ENCODE measurements around the gene RETN.

The RETN gene

DNA sequence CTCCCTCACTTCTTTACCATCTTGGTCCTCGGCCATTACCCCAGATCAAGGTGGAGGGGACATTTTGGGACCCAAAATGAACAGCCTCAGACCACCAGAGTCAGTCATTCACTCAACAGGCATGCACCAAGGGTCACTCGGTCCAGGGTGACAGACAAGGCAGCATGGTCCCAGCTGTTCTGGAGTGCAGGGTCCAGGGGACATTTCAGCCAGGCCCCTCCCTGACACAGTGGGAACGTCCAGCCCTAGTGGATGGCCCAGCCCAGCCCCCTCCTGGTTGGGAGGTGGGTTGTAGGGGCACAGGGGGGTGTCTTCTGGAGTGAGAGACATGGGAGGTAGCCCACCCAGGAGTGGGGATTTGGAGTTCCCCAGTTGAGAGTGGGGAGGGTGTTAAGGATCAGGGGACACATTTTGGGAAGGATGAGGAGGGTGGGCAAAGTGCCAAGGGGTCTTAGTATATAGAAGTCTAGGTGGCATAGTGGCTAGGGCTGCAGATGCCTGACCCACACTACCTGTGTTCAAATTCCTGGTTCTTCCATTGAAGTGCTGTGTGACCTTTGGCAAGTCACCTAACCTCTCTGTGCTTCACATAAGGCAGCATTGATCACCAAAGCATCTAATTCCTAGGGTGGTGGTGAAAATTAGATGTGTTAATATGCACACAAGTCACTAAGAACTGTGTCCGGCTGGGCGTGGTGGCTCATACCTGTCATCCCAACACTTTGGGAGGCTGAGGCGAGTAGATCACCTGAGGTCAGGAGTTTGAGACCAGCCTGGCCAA, 35.6 kb downstream of the RETN start:
- in situ Hi-C loops (cut with HindIII; ENCODE audit: low sequenced_read_pairs) = loop anchor here (25.0 kb wide), 1 partner anchor 158 kb away; the partner anchor contains the start of gene PRR36

- in situ Hi-C loops (cut with HindIII; ENCODE audit: low sequenced_read_pairs) = loop anchor here (25.0 kb wide), 1 partner anchor 157 kb away; the partner anchor contains the start of gene PRR36
Measured at GRCh38 chr19:7705387-7706187, 36.7 kb downstream of the RETN start.

DNA sequence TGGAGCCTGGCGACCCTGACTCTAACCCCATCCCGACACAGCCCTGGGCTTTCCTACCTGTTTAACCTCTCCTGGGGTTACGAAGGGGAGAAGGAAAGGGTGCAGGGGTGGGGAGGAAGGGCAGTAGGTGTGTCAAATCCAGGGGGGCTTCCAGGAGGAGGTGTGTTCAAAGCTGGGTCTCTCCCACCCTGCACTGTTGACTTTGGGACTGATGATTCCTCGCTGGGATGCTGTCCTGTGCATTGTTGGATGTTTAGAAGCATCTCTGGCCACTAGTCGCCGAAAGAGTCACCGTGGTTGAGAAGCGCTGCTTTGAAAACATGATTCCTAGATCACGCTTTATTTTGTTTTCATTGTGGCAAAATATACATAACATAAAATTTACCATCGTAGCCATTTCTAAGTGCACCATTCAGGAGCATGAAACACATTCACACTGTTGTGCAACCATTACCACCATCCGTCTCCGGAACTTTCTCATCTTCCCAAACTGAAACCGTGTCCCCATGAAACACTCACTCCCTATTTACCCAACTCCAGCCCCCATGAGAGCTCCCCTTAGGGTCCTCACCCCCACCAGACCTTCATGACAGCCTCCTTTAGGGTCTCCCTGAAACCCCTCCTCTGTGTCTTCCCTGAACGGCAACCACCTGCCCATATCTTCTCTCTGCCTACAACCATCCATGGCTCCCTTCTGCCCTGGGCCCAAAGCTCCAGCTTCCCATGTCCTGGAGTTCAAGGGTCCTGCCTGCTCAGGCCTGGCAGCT, 37.5 kb downstream of the RETN start:
- in situ Hi-C loops (cut with HindIII; ENCODE audit: low sequenced_read_pairs) = loop anchor here (25.0 kb wide), 1 partner anchor 156 kb away; the partner anchor contains the start of gene PRR36

- in situ Hi-C loops (cut with HindIII; ENCODE audit: low sequenced_read_pairs) = loop anchor here (25.0 kb wide), 1 partner anchor 155 kb away; the partner anchor contains the start of gene PRR36
Measured at GRCh38 chr19:7706955-7707456, 38.2 kb downstream of the RETN start.

DNA sequence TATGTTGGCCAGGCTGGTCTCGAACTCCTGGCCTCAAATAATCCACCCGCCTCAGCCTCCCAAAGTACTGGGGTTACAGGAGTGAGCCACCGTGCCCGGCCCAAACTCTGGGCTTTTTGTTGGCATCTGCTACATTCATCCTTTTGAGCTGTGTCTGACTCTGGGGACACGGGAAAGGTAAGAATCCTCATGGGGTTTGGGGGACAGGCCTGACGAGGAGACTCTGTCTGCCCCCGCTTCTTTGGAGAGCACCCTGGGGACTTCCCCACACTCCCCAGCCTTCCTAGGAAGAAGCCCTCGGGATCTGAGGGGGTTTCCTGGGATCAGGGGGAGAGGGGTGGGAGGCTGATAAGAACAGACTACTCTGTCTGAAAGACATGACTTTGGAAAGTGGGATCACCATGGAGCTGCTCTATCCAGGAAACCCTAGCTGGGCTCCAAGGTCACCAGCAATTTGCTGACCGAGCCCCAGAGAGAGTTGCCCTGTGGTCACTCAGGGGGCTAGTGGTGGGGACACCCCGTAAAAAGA, 41.1 kb downstream of the RETN start:
- in situ Hi-C loops (cut with HindIII; ENCODE audit: low sequenced_read_pairs) = loop anchor here (25.0 kb wide), 1 partner anchor 152 kb away; the partner anchor contains the start of gene PRR36

- in situ Hi-C loops (cut with HindIII; ENCODE audit: low sequenced_read_pairs) = loop anchor here (25.0 kb wide), 1 partner anchor 152 kb away; the partner anchor contains the start of gene PRR36
Measured at GRCh38 chr19:7710616-7711015, 41.8 kb downstream of the RETN start.

DNA sequence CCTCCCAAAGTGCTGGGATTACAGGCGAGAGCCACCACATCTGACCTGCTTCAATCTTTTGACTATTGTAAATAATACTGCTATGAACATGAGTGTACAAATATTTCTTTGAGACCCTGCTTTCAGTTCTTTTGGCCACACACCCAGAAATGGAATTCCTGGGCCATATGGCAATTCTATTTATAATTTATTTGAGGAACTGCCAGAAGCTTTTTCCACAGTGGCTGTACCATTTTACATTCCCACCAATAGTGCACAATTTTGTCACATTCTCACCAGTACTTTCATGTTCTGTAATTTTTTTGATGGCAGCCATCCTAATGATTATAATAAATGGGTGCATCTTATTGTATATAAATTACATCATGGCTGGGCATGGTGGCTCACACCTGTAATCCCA, 46.8 kb downstream of the RETN start:
- in situ Hi-C loops (cut with HindIII; ENCODE audit: low sequenced_read_pairs) = loop anchor here (25.0 kb wide), 1 partner anchor 147 kb away; the partner anchor contains the start of gene PRR36

DNA sequence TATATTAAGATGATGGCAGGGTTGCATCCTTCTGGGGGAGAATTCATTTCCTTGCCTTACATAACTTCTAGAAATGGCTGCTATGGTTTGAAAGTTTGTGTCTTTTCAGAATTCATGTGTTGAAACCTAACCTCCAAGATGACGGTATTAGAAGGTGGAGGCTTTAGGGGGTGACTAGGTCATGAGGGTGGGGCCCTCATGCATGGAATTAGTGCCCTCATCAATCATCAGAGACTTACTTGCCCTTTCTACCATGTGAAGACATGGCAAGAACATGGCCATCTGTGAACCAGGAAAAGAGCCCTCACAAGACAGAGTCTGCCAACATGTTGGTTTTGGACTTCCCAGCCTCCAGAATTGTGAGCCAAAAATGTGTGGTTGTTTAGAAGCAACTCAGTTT, 47.9 kb downstream of the RETN start:
- in situ Hi-C loops (cut with HindIII; ENCODE audit: low sequenced_read_pairs) = loop anchor here (25.0 kb wide), 1 partner anchor 146 kb away; the partner anchor contains the start of gene PRR36

DNA sequence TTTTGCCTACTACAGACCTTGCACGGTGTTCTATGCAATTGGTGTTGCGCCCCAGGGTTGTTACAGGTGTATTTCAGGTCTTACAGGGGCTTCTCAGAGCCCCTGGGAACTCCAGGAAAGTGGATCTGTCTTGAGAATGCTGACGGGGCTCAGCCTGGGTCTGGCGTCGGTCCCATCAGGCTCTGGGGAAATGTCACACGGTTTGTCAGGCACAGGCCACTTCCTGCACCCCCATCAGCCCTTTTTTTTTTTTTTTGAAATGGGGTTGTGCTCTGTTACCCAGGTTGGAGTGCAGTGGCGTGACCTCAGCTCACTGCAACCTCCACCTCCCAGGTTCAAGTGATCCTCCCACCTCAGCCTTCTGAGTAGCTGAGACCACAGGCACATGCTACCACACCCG, 49.8 kb downstream of the RETN start:
- in situ Hi-C loops (cut with HindIII; ENCODE audit: low sequenced_read_pairs) = loop anchor here (25.0 kb wide), 1 partner anchor 144 kb away; the partner anchor contains the start of gene PRR36
